Testis (tissue), 3 donors: Measurements from ENCODE around the gene ARHGAP22. TPM values are rescaled to one million over a fixed set of nuclear protein-coding genes. Genes with fewer than 3 reads are reported as not detected.

Experiments used
- DNase-seq: peaks from one replicate; pipeline ENCODE4 v3.0.0-alpha.2; 2019
- H3K27ac ChIP-seq, 2 donors: fragments of 200-600 bp; sonication (generic); one replicate each; pipeline ENCODE4 v1.5.1; 2019
- H3K27me3 ChIP-seq: fragments of 200-600 bp; sonication (generic); one replicate; pipeline ENCODE4 v1.5.1; 2019
- H3K36me3 ChIP-seq: fragments of 200-600 bp; sonication (generic); one replicate; pipeline ENCODE4 v1.5.1; 2017; ENCODE audit warnings: low read depth; ENCODE audit errors: missing control alignments
- H3K4me1 ChIP-seq: fragments of 200-600 bp; sonication (generic); one replicate; pipeline ENCODE4 v1.5.1; 2019
- H3K4me3 ChIP-seq, 2 donors: fragments of 200-600 bp; sonication (generic); one replicate each; pipeline ENCODE4 v1.5.1; 2017 to 2019
- H3K9me3 ChIP-seq: fragments of 200-600 bp; sonication (generic); one replicate; pipeline ENCODE4 v1.5.1; 2017
- CTCF ChIP-seq, 3 experiments: fragments of 450-650 bp in 2 of 3; fragments of 200-600 bp in 1 of 3; sonication (generic) in 1 of 3; IDR thresholded peaks; one replicate each; pipeline ENCODE4 v1.5.1; 2016 to 2019; ENCODE audit warnings: antibody characterized with exemption in 3 of 3, mild to moderate bottlenecking in 2 of 3, moderate library complexity in 1 of 3
- POLR2A ChIP-seq: fragments of 450-650 bp; IDR thresholded peaks from one replicate; pipeline ENCODE4 v1.6.1; 2017; ENCODE audit warnings: antibody characterized with exemption, mild to moderate bottlenecking, moderate library complexity
- WGBS, 2 donors: methylation state at CpG; one replicate each; pipeline ENCODE4 v1.1.5; 2018; 5-methylcytosine and 5-hydroxymethylcytosine counted together
- intact Hi-C: fragments of 100-400 bp; cut with DNase I; formaldehyde crosslinking; loops from one replicate; pipeline ENCODE4 v1.15.1; 2023; ENCODE audit warnings: low total_unique reads
- polyA plus RNA-seq: library from polyadenylated mRNA; stranded (reverse); fragments of 350-450 nt; fragmentation: Illumina TruSeq; extraction: RNeasy Lipid Tissue Mini Kit (QIAGEN cat#74804); gene quantifications from one replicate; pipeline ENCODE4 v1.2.3, GENCODE V29; 2014; ENCODE audit warnings: low read depth, low replicate concordance; ENCODE audit not compliant: insufficient read depth
- total RNA-seq, 2 donors: library from RNA; depleted of rRNA; stranded (reverse); fragments of >200 nt; gene quantifications; one replicate each; pipeline ENCODE4 v1.2.3, GENCODE V29; 2016

The ARHGAP22 gene
- total and polyA plus RNA-seq, 3 donors from 2014 or later: 6.2 to 11.9 (median 8.8) TPM

- WGBS, 2 donors: 92 to 100% methylated on average over 1 of the region's 1 CpG
- Histone ChIP-seq H3K4me3 (no peak overlapping the region), H3K36me3 (no peaks in the 10 kb centered on the region), H3K27me3 (no peaks in the 10 kb centered on the region), H3K4me1 (no peaks in the 10 kb centered on the region), H3K9me3 (no peaks in the 10 kb centered on the region), H3K27ac (no peak overlapping the region)
- intact Hi-C loops: no loop called here
- DNase-seq: no peak
- no peak for TF ChIP-seq CTCF (IDR thresholded peaks at IDR 0.05)
- TF ChIP-seq POLR2A: no peak
Observed at GRCh38 chr10:48417374-48417773, 187.5 kb downstream of the ARHGAP22 start.

GRCh38 chr10:48416584-48417232 is 188.2 kb downstream of the ARHGAP22 start:
- H3K4me1 ChIP-seq: no peaks in the 10 kb centered on the region
- DNase-seq: no peak
- H3K36me3 ChIP-seq: no peaks in the 10 kb centered on the region
- H3K9me3 ChIP-seq: no peaks in the 10 kb centered on the region
- intact Hi-C loops: no loop called here
- no peak overlapping the region for H3K4me3 ChIP-seq
- H3K27me3 ChIP-seq: no peaks in the 10 kb centered on the region
- no peak overlapping the region for H3K27ac ChIP-seq
- 76 to 84% methylated on average over 2 of the region's 2 CpGs for WGBS, 2 donors
- TF ChIP-seq POLR2A (no peak), CTCF (IDR thresholded peaks at IDR 0.05) (no peak)

- Histone ChIP-seq H3K27ac (no peak overlapping the region), H3K4me3 (no peak overlapping the region), H3K36me3 (no peaks in the 10 kb centered on the region), H3K27me3 (no peaks in the 10 kb centered on the region), H3K4me1 (no peaks in the 10 kb centered on the region), H3K9me3 (no peaks in the 10 kb centered on the region)
- intact Hi-C loops: no loop called here
- WGBS, 2 donors: 96 to 100% methylated on average over 1 of the region's 1 CpG
- DNase-seq: no peak
- TF ChIP-seq CTCF (IDR thresholded peaks at IDR 0.05) (no peak), POLR2A (no peak)
Observed at GRCh38 chr10:48414778-48415177, 190.1 kb downstream of the ARHGAP22 start.

GRCh38 chr10:48414160-48414559 is 190.7 kb downstream of the ARHGAP22 start:
- TF ChIP-seq CTCF (IDR thresholded peaks at IDR 0.05) (no peak), POLR2A (no peak)
- intact Hi-C loops: no loop called here
- DNase-seq: no peak
- Histone ChIP-seq H3K4me3 (no peak overlapping the region), H3K9me3 (no peaks in the 10 kb centered on the region), H3K4me1 (no peaks in the 10 kb centered on the region), H3K27ac (no peak overlapping the region), H3K27me3 (no peaks in the 10 kb centered on the region), H3K36me3 (no peaks in the 10 kb centered on the region)
- WGBS, 2 donors: 98 to 100% methylated on average over 1 of the region's 1 CpG

GRCh38 chr10:48412933-48413332 is 191.9 kb downstream of the ARHGAP22 start:
- 94 to 97% methylated on average over 4 of the region's 4 CpGs for WGBS, 2 donors
- no peak for DNase-seq
- H3K4me3 ChIP-seq: no peak overlapping the region
- H3K27me3 ChIP-seq: no peaks in the 10 kb centered on the region
- no peaks in the 10 kb centered on the region for H3K9me3 ChIP-seq
- no peaks in the 10 kb centered on the region for H3K4me1 ChIP-seq
- TF ChIP-seq POLR2A: no peak
- no peak for TF ChIP-seq CTCF (IDR thresholded peaks at IDR 0.05)
- intact Hi-C loops: no loop called here
- no peaks in the 10 kb centered on the region for H3K36me3 ChIP-seq
- H3K27ac ChIP-seq: no peak overlapping the region
